PFSK-1 (cell line): ENCODE results near the gene ADAD1.

Experiments
- FOXP2 ChIP-seq: optimal IDR thresholded peaks from 2 replicates; pipeline ENCODE3; 2011; ENCODE audit warnings: borderline replicate concordance, control low read depth, inconsistent platforms; ENCODE audit not compliant: insufficient read depth; ENCODE audit errors: extremely low read length, extremely low read depth
- POLR2AphosphoS5 ChIP-seq: IDR thresholded peaks from 2 replicates; pipeline ENCODE4 v1.6.1; 2012; ENCODE audit warnings: low read depth, mild to moderate bottlenecking, control low read depth, low read length, moderate library complexity
- SIN3A ChIP-seq: IDR thresholded peaks from 2 replicates; pipeline ENCODE4 v1.6.1; 2012; ENCODE audit warnings: mild to moderate bottlenecking, low read length, moderate library complexity, borderline replicate concordance; ENCODE audit not compliant: insufficient read depth
- TAF1 ChIP-seq: IDR thresholded peaks from 2 replicates; pipeline ENCODE4 v1.6.1; 2012; ENCODE audit warnings: low read length, control low read depth, borderline replicate concordance; ENCODE audit not compliant: insufficient read depth
- TF ChIP-seq, protein P1 (sequence below), 2 experiments: IDR thresholded peaks; 2 replicates each; pipeline versions ENCODE4 v1.6.1 to v1.8.0; 2011 to 2012; ENCODE audit warnings: low read depth in 2 of 2, low read length in 2 of 2, control low read depth in 1 of 2, inconsistent platforms in 1 of 2, mild to moderate bottlenecking in 1 of 2, moderate library complexity in 1 of 2; ENCODE audit not compliant: insufficient read depth in 1 of 2

ADAD1 gene

DNA sequence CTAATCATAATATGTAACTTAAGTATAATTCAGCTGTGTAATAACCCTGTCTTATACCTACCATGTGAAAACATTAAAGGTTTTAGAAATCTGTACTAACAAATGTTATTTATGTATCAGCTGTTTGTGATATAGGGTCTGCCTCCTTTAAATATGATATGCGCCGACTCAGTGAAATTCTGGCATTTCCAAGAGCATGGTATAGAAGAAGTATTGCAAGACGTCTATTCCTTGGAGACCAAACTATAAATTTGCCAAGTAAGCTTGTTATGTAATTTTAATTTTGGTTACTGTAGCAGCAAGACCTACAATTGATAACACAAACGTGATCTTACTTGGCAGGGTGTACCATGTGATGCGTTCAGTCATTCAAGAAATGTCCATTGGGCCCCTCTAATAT, 32.3 kb upstream of the ADAD1 start:
- TF ChIP-seq, protein P1, sequence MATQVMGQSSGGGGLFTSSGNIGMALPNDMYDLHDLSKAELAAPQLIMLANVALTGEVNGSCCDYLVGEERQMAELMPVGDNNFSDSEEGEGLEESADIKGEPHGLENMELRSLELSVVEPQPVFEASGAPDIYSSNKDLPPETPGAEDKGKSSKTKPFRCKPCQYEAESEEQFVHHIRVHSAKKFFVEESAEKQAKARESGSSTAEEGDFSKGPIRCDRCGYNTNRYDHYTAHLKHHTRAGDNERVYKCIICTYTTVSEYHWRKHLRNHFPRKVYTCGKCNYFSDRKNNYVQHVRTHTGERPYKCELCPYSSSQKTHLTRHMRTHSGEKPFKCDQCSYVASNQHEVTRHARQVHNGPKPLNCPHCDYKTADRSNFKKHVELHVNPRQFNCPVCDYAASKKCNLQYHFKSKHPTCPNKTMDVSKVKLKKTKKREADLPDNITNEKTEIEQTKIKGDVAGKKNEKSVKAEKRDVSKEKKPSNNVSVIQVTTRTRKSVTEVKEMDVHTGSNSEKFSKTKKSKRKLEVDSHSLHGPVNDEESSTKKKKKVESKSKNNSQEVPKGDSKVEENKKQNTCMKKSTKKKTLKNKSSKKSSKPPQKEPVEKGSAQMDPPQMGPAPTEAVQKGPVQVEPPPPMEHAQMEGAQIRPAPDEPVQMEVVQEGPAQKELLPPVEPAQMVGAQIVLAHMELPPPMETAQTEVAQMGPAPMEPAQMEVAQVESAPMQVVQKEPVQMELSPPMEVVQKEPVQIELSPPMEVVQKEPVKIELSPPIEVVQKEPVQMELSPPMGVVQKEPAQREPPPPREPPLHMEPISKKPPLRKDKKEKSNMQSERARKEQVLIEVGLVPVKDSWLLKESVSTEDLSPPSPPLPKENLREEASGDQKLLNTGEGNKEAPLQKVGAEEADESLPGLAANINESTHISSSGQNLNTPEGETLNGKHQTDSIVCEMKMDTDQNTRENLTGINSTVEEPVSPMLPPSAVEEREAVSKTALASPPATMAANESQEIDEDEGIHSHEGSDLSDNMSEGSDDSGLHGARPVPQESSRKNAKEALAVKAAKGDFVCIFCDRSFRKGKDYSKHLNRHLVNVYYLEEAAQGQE (IDR thresholded peaks at IDR 0.05; ENCODE audit: insufficient read depth in 1 of 2, low read depth in 2 of 2, low read length in 2 of 2) = no peak
- TF ChIP-seq POLR2AphosphoS5 (no peak), TAF1 (no peak)

DNA sequence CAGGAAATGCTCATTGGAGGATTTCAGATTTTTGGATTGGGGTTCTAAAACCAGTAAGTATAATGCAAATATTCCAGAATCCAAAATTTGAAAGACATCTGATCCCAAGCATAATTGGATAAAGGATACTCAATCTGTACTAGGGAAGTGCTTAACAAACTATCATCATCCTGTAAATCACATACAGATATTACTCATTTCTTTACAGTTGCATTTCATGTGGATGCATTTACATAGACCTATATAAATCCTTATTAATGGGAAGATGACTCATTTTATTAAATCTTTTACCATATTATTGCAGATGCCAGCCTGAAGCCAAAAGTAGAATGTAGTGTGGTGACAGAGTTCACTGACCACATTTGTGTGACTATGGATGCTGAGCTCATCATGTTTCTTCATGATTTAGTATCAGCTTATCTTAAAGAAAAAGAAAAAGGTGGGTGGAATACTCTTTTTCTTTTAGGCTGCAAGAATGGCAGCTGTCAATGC, 22.4 kb upstream of the ADAD1 start:
- no peak for TF ChIP-seq POLR2AphosphoS5
- TF ChIP-seq SIN3A = no peak
- TF ChIP-seq FOXP2 = no peak
- TF ChIP-seq TAF1 = no peak
- TF ChIP-seq, protein P1 (IDR thresholded peaks at IDR 0.05; ENCODE audit: insufficient read depth in 1 of 2, low read depth in 2 of 2, low read length in 2 of 2) = no peak

GRCh38 chr4:122360754-122361153, 18.1 kb upstream of the ADAD1 start:
- TF ChIP-seq TAF1 = no peak
- TF ChIP-seq SIN3A = no peak
- no peak for TF ChIP-seq FOXP2
- TF ChIP-seq, protein P1 (IDR thresholded peaks at IDR 0.05; ENCODE audit: insufficient read depth in 1 of 2, low read depth in 2 of 2, low read length in 2 of 2) = no peak
- TF ChIP-seq POLR2AphosphoS5 = no peak

GRCh38 chr4:122364700-122365404, 14.0 kb upstream of the ADAD1 start:
- TF ChIP-seq SIN3A (no peak), TAF1 (no peak), POLR2AphosphoS5 (no peak), FOXP2 (no peak)
- TF ChIP-seq, protein P1 (IDR thresholded peaks at IDR 0.05; ENCODE audit: insufficient read depth in 1 of 2, low read depth in 2 of 2, low read length in 2 of 2) = no peak

GRCh38 chr4:122377352-122377751, 1.5 kb upstream of the ADAD1 start:
- no peak for TF ChIP-seq SIN3A
- TF ChIP-seq FOXP2 = no peak
- no peak for TF ChIP-seq POLR2AphosphoS5
- TF ChIP-seq, protein P1 (IDR thresholded peaks at IDR 0.05; ENCODE audit: insufficient read depth in 1 of 2, low read depth in 2 of 2, low read length in 2 of 2) = no peak
- no peak for TF ChIP-seq TAF1
